Measurements from ENCODE around the gene ANKRD33.

ANKRD33 gene

GRCh38 chr12:51862947-51863346, 25.0 kb upstream of the ANKRD33 start:
- TF ChIP-seq CTCF (IDR thresholded peaks at IDR 0.05; ENCODE audit: borderline replicate concordance, insufficient read depth, low read depth, low read length): no peak
- no peak overlapping the region for H3K4me3 ChIP-seq (ENCODE audit: low read depth, low read length)

- no peak overlapping the region for H3K4me3 ChIP-seq (ENCODE audit: low read depth, low read length)
- no peak for TF ChIP-seq CTCF (IDR thresholded peaks at IDR 0.05; ENCODE audit: borderline replicate concordance, insufficient read depth, low read depth, low read length)
These were observed 24.5 kb upstream of the ANKRD33 start for GRCh38 chr12:51863363-51863932.

GRCh38 chr12:51863933-51864832, 23.7 kb upstream of the ANKRD33 start:
- no peak for TF ChIP-seq CTCF (IDR thresholded peaks at IDR 0.05; ENCODE audit: borderline replicate concordance, insufficient read depth, low read depth, low read length)
- H3K4me3 ChIP-seq (ENCODE audit: low read depth, low read length): no peak overlapping the region

GRCh38 chr12:51864833-51865670, 22.9 kb upstream of the ANKRD33 start:
- no peak overlapping the region for H3K4me3 ChIP-seq (ENCODE audit: low read depth, low read length)
- no peak for TF ChIP-seq CTCF (IDR thresholded peaks at IDR 0.05; ENCODE audit: borderline replicate concordance, insufficient read depth, low read depth, low read length)

- H3K4me3 ChIP-seq (ENCODE audit: low read depth, low read length): no peak overlapping the region
- TF ChIP-seq CTCF (IDR thresholded peaks at IDR 0.05; ENCODE audit: borderline replicate concordance, insufficient read depth, low read depth, low read length): no peak
These were observed 22.1 kb upstream of the ANKRD33 start for GRCh38 chr12:51865757-51866270.

GRCh38 chr12:51866324-51866723, 21.6 kb upstream of the ANKRD33 start:
- no peak overlapping the region for H3K4me3 ChIP-seq (ENCODE audit: low read depth, low read length)
- TF ChIP-seq CTCF (IDR thresholded peaks at IDR 0.05; ENCODE audit: borderline replicate concordance, insufficient read depth, low read depth, low read length): no peak

Measured in GM12875 (cell line).